NCI-H187 treated with DMSO at 0.1 percent for 48 hours (cell line): ENCODE measurements around the gene SPOCK1.
"Not testable (repeated sequence)": the region's sequence is repeated elsewhere in the genome, so short reads cannot be mapped to it uniquely, and the experiment has no call there.

Experiments
- DNase-seq: peaks from one replicate; lab custom pipeline; 2025; lab: John Stamatoyannopoulos, UW

SPOCK1 gene

GRCh38 chr5:137498736-137499505 is at the start of gene SPOCK1:
TSS of gene SPOCK1 (minus strand) at chr5:137499326.
- DNase-seq = no peak

GRCh38 chr5:137545956-137546355 is 46.8 kb upstream of the SPOCK1 start:
- no peak for DNase-seq

GRCh38 chr5:137535449-137535848 is 36.3 kb upstream of the SPOCK1 start:
- DNase-seq = not testable (repeated sequence)

DNA sequence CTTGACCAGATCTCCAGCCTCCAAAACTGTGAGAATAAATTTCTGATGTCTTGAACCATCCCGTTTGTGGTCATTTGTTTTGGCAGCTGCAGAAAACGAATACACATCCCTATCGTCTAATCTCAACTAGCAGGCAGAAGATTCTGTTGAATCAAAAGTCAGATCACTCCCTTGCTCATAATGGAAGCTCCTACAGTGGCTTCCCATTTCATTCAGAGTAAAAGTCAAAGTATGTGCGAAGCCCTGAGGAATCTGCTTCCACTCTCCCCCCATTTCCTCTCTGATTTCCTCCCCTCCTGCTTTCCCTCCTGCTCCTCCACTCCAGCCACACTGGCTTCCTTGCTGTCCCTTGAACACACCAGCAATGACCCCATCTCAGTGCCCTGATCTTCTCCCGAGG is 34.8 kb upstream of the SPOCK1 start:
- DNase-seq = no peak

DNA sequence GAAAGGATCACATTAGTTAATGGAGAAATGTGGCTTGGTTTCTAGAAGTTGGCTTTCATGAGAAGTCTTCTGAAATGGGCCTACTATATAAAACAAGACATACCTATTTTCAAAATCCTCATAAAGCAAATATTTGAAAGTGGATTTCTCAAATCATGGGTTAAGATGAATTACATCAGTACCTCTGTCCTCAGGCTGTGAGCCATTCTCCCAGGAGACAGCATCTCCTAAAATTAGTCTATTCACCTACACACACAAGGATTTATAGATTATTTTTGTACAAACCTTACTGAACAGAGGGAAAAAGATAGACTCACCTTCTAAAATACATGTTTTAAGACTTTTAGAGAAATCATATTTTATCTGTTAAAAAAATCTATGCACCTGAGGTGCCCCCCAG is 32.1 kb upstream of the SPOCK1 start:
- DNase-seq = no peak

DNA sequence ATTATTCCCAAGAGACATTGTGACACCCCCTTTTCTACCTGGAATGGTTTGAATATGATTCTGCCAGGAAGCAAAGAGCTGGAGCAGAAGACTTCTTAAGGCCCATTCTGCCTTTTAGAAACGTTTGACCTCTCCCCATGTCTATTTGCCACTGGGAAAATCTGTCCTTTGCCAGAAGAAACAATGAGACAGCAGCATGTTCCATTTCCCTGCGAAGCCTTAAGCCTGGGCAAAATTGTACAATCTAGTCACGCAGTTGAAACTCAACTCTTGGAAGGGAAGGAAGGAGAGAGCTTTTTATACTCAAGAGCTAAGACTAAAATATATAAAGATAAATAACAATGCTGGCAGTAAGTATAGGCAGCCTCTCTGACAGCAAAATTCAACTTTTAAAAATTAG is 22.1 kb upstream of the SPOCK1 start:
- no peak for DNase-seq

DNA sequence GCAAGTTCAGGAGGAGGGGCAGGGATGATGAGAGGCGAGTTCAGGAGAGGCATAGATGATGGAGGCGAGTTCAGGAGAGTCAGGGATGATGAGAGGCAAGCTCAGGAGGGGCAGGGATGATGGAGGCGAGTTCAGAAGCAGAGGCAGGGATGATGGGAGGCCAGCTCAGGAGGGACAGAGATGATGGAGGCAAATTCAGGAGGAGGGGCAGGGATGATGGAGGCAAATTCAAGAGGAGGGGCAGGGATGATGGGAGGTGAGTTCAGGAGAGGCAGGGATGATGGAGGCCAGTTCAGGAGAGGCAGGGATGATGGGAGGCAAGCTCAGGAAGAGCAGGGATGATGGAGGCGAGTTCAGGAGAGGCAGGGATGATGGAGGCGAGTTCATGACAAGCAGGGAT is 17.8 kb upstream of the SPOCK1 start:
- no peak for DNase-seq

GRCh38 chr5:137516251-137516797 is 17.2 kb upstream of the SPOCK1 start:
- DNase-seq = no peak

- DNase-seq = no peak
Observed at GRCh38 chr5:137515238-137515637, 16.1 kb upstream of the SPOCK1 start.

GRCh38 chr5:137510671-137511070 is 11.5 kb upstream of the SPOCK1 start:
- DNase-seq = no peak

DNA sequence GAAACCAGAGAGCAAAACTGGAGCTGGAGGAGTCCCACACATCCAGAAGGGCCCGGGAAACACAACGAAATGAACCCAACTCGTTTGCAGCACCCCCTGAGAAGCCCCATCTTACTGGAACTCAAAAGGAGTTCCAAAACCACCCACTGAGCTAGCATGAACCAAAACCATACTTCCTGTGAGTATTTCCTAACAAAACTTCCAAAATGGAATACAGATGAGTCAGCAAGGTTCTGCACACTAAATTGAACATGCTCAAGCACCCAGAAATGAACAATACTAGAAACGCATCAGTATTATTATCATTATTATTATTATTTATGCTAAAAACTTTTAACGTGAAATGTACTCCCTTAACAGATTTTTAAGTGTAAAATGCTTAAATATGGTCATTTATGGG is 8.0 kb upstream of the SPOCK1 start:
- DNase-seq = no peak

DNA sequence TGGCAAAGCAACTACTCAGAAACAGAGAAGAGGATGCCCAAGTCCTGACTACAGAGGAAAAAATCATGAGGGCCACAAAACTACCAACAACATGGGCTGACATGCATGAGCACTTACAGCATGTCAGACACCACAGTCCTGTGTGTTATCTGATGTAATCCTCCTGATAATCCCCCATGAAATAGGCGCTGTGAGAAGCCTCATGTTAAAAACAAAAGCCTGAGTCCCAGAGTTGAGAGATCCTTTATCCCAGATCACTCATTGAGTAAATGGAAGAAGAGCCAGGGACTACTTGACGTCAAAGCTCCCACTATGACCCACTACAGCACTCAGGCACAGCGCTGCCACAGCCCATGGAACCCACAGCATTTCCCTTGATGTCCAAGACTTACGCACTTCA is 7.2 kb upstream of the SPOCK1 start:
- DNase-seq = no peak

- DNase-seq = no peak
Observed at GRCh38 chr5:137504916-137505315, 5.8 kb upstream of the SPOCK1 start.

DNA sequence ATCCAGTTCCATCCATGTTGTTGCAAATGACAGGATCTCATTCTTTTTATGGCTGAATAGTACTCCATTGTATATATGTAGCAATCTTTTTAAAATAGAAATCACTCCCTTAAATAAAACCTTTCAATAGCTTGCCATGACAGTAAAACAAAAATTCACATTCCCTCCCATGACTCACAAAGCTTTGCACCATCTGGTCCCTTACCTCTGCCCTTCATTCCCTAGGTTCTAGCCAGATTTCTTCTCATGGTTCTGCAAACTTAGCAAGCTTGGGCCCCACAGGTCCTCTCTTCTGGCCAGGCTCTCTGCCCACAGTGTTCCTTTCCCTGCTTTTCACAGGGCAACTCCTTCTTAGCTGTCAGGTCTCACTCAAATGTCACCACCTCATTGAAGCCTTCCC is 4.3 kb upstream of the SPOCK1 start:
- no peak for DNase-seq

- DNase-seq = no peak
Observed at GRCh38 chr5:137502632-137503031, 3.5 kb upstream of the SPOCK1 start.

GRCh38 chr5:137501846-137502406 is 2.8 kb upstream of the SPOCK1 start:
- no peak for DNase-seq

- no peak for DNase-seq
Observed at GRCh38 chr5:137501226-137501625, 2.1 kb upstream of the SPOCK1 start.

- DNase-seq = no peak
Observed at GRCh38 chr5:137500615-137501225, 1.6 kb upstream of the SPOCK1 start.

- not testable (repeated sequence) for DNase-seq
Observed at GRCh38 chr5:137499506-137499847, 351 bp upstream of the SPOCK1 start.

DNA sequence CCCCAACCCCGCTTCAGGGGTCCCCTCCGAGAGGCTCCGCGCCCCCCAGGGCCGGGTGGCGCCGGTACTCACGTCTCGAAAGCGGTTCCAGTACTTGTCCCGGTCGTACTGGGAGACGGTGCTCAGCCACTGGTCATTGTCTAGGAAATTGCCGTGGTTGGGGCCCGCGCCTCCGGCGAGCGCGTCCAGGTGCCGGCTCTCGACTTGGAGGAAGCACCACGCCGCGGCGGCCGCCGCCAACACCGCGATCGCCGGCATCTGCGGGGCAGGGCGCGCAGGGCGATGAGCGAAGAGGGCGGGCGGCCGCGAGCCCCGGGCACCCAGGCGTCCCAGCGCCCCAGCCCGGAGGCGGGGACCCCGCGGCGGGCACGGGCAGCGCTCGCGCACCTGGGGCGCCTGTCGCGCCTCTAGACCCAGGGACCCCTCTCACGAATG is 808 bp downstream of the SPOCK1 start:
- DNase-seq = no peak

DNA sequence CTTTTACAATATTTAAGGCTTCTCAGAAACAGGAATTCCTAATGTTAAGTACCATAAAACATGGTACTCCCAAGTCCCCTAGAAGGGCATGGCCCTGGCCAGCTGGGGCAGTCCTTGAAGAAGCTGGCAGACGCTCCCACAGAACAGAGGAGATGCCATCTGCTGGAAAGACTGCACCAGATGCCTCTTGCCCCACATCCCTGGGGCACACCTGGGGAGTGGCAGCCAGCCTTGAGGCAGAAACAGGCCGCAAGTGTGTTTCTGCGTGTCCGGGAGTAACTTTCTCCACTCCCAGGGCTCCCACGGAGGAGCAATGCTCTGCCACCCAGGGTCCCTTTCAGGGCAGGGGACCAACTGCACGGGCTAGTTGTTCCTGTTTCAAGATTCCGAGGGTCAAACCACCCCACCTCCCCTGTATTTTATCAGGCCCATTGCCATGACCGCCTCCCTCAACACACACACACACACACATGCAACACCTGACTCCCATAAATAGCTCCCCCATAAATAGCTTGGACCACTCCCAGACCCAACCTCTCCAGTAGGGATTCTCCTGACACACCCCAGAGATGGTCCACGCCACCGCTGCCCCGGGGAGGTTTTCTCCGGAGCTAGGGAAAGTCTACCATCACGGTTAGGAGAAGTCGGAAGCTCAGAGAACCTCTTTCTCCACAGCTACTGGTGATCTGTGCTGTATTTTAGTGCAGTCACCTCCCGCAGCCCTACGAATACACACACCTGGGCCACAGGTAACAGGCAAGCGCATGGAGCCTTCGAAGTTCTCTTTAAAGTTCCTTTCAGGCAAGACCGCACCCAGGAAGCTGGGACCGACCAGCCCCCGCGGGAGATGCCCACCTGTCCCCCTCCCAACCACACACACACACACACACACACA is 1.5 kb downstream of the SPOCK1 start:
- no peak for DNase-seq

- DNase-seq = no peak
Observed at GRCh38 chr5:137496919-137497318, 2.2 kb downstream of the SPOCK1 start.
